Measurements from ENCODE around the gene VOPP1. TPM values are rescaled to one million over a fixed set of nuclear protein-coding genes. Genes with fewer than 3 reads are reported as not detected.

VOPP1 gene
- total RNA-seq, 1 experiment from 2014 or later, result 148 TPM

- DNase-seq (ENCODE audit: low spot score), result no peak
Measured at GRCh38 chr7:55532150-55532917, 40.0 kb downstream of the VOPP1 start.

- DNase-seq (ENCODE audit: low spot score), result no peak
Measured at GRCh38 chr7:55531536-55531935, 40.8 kb downstream of the VOPP1 start.

GRCh38 chr7:55527307-55527706, 45.0 kb downstream of the VOPP1 start:
- DNase-seq (ENCODE audit: low spot score), result no peak

GRCh38 chr7:55526770-55527169, 45.5 kb downstream of the VOPP1 start:
- DNase-seq (ENCODE audit: low spot score), result no peak

GRCh38 chr7:55526329-55526728, 46.0 kb downstream of the VOPP1 start:
- DNase-seq (ENCODE audit: low spot score), result no peak

GRCh38 chr7:55524558-55525310, 47.6 kb downstream of the VOPP1 start:
- DNase-seq (ENCODE audit: low spot score), result no peak

- DNase-seq (ENCODE audit: low spot score), result no peak
Measured at GRCh38 chr7:55523366-55523765, 48.9 kb downstream of the VOPP1 start.

- no peak for DNase-seq (ENCODE audit: low spot score)
Measured at GRCh38 chr7:55521917-55522902, 50.1 kb downstream of the VOPP1 start.

- no peak for DNase-seq (ENCODE audit: low spot score)
Measured at GRCh38 chr7:55521512-55521911, 50.8 kb downstream of the VOPP1 start.

GRCh38 chr7:55520426-55521140, 51.7 kb downstream of the VOPP1 start:
- no peak for DNase-seq (ENCODE audit: low spot score)

- no peak for DNase-seq (ENCODE audit: low spot score)
Measured at GRCh38 chr7:55518836-55519235, 53.5 kb downstream of the VOPP1 start.

- DNase-seq (ENCODE audit: low spot score), result no peak
Measured at GRCh38 chr7:55517936-55518689, 54.2 kb downstream of the VOPP1 start.

GRCh38 chr7:55517191-55517633, 55.1 kb downstream of the VOPP1 start:
- no peak for DNase-seq (ENCODE audit: low spot score)

- DNase-seq (ENCODE audit: low spot score), result no peak
Measured at GRCh38 chr7:55516409-55516808, 55.9 kb downstream of the VOPP1 start.

GRCh38 chr7:55515569-55516279, 56.6 kb downstream of the VOPP1 start:
- DNase-seq (ENCODE audit: low spot score), result no peak

- DNase-seq (ENCODE audit: low spot score), result no peak
Measured at GRCh38 chr7:55514546-55515265, 57.6 kb downstream of the VOPP1 start.

GRCh38 chr7:55513868-55514267, 58.4 kb downstream of the VOPP1 start:
- DNase-seq (ENCODE audit: low spot score), result no peak

GRCh38 chr7:55512635-55513191, 59.6 kb downstream of the VOPP1 start:
- DNase-seq (ENCODE audit: low spot score), result no peak

GRCh38 chr7:55510621-55511020, 61.7 kb downstream of the VOPP1 start:
- no peak for DNase-seq (ENCODE audit: low spot score)
